ENCODE measurements around the gene FAM20C. TPM values are rescaled to one million over a fixed set of nuclear protein-coding genes. Genes with fewer than 3 reads are reported as not detected.

FAM20C gene
- total and polyA plus RNA-seq, 7 donors = 3.0 to 51.3 (median 21.0) TPM

DNA sequence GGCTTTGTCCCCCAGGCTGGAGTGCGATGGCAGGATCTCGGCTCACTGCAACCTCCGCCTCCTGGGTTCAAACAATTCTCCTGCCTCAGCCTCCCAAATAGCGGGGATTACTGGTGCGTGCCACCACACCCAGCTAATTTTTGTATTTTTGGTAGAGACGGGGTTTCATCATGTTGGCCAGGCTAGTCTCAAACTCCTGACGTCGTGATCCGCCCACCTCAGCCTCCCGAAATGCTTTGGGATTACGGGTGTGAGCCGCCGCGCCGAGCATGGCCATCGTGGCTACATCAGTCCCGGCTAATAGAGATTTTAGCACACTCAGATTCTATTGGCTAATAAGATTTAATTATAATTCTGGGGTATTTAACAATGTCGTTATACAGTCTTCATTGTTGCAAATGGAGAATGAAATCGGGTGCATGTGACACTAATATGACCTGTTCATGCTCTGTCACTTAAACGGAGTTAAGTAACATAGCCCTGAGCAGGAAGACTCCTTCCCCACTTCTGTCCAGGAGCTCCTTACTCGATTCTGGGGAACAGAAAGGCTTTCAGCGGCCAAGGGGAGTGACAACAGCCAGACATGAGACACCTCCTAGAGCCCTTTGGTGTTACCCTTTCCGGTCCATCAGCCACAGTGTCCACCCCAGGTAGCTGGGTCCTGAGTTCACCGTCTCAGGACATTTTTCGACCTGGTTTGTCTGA lies 40.9 kb upstream of the FAM20C start:
- intact Hi-C loops (cut with DNase I) = no loop called here
- Histone ChIP-seq H3K27me3 (no peaks in the 10 kb centered on the region), H3K9me3 (no peaks in the 10 kb centered on the region), H3K27ac (no peak overlapping the region), H3K4me1 (peaks cover 0 to 25% (median 12%) of the 10 kb centered on the region in 4 donors), H3K4me3 (no peak overlapping the region), H3K36me3 (no peaks in the 10 kb centered on the region)
- TF ChIP-seq POLR2AphosphoS5 (IDR thresholded peaks at IDR 0.05) (no peak), EP300 (IDR thresholded peaks at IDR 0.05) (no peak), POLR2A (IDR thresholded peaks at IDR 0.05) (no peak)
- TF ChIP-seq, protein P1, sequence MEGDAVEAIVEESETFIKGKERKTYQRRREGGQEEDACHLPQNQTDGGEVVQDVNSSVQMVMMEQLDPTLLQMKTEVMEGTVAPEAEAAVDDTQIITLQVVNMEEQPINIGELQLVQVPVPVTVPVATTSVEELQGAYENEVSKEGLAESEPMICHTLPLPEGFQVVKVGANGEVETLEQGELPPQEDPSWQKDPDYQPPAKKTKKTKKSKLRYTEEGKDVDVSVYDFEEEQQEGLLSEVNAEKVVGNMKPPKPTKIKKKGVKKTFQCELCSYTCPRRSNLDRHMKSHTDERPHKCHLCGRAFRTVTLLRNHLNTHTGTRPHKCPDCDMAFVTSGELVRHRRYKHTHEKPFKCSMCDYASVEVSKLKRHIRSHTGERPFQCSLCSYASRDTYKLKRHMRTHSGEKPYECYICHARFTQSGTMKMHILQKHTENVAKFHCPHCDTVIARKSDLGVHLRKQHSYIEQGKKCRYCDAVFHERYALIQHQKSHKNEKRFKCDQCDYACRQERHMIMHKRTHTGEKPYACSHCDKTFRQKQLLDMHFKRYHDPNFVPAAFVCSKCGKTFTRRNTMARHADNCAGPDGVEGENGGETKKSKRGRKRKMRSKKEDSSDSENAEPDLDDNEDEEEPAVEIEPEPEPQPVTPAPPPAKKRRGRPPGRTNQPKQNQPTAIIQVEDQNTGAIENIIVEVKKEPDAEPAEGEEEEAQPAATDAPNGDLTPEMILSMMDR (IDR thresholded peaks at IDR 0.05) = no peak
- WGBS, 2 donors = 94 to 95% methylated on average over 25 of the region's 25 CpGs
- DNase-seq = no peak

DNA sequence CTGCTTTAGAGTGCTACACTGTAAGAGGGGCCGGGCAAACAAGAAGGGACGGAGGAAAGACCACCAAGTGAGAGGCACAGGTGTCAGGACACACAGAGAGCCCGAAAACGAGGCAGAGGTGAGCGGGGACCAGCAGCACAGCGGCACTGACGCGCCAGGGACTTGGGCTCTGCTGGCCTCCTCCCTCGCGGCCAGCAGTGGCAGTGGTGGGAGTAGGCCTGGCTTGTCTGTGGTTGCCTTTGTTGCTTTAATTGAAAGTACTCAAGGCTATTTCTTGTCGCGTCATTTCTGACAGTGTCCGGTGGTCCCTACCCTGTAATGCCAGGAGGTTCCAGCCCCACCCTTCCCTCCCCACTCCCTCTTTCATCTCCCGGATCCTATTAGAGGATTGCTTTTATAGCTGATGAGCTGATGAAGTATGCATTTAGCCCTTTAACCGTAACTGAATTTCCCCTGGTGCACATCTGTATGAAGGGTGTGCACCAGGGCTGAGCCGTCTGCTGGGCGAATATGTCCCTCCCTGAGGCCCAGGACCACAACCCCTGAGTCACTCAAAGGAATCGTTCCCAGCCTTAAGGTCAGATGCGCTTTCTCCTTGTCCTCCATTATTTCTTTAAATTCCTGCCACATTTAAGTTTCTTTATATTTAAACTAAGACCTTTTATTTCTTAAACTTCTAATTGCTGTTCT lies 39.5 kb upstream of the FAM20C start:
- Histone ChIP-seq H3K27ac (no peak overlapping the region), H3K27me3 (no peaks in the 10 kb centered on the region), H3K4me3 (no peak overlapping the region), H3K4me1 (peaks cover 0 to 25% (median 12%) of the 10 kb centered on the region in 4 donors), H3K36me3 (no peaks in the 10 kb centered on the region), H3K9me3 (no peaks in the 10 kb centered on the region)
- 87 to 91% methylated on average over 19 of the region's 19 CpGs for WGBS, 2 donors
- intact Hi-C loops (cut with DNase I) = no loop called here
- TF ChIP-seq POLR2A (IDR thresholded peaks at IDR 0.05) (no peak), POLR2AphosphoS5 (IDR thresholded peaks at IDR 0.05) (no peak), EP300 (IDR thresholded peaks at IDR 0.05) (no peak)
- TF ChIP-seq, protein P1 (IDR thresholded peaks at IDR 0.05) = no peak
- no peak for DNase-seq

DNA sequence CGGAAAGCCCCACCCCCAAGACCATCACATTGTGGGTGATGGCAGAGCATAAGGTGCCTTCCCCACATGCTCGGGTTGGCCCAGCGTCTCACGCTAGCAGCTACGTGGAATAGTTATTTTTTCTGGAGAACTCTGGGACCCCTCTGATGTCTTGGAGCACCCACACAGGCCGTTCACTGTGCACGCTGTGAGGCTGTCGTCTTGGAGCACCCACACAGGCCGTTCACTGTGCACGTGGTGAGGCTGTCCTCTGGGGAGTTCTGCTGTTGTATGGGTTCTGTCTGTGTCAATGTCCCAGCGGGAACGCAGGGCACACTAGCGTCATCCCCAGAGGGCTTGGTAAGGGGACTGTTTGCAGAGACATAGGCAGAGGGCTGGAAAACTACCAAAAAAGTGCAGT lies 38.8 kb upstream of the FAM20C start:
- no peak overlapping the region for H3K27ac ChIP-seq

DNA sequence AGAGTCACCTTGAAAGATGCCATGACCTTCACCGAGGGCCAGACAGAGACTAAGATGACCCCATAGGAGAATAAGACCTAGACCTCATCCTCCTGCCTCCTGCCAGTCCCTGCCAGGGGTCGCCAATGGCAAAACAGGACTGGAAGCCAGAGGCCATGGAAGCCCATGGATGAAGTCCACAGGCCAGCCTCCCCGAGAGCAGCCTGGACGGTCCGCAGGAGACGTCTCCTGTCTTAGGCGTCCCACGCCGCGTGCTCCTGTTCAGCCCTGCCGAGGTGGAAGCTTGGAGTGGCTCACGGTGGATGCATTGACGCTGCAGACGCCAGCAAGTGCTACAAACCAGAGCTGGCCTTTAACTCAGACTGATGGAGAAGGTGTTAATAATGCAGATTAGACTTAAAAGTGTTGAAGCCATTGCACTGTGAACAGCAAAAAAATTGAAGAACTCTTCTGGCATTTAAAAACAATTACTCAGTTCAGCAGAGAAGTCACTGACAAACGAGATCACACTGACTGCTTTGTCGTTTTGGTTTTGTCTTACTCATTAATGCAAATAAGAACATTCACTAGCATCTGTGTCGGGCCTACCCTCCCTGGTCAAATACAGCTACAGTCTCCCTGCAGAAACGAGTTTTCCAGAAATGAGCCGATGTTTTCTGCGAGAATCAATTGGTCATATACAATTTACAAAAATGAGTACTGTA lies 38.1 kb upstream of the FAM20C start:
- intact Hi-C loops (cut with DNase I) = no loop called here
- 87 to 89% methylated on average over 20 of the region's 20 CpGs for WGBS, 2 donors
- no peak for TF ChIP-seq POLR2AphosphoS5 (IDR thresholded peaks at IDR 0.05)
- H3K36me3 ChIP-seq = no peaks in the 10 kb centered on the region
- no peaks in the 10 kb centered on the region for H3K9me3 ChIP-seq
- H3K4me3 ChIP-seq = no peak overlapping the region
- H3K27ac ChIP-seq = no peak overlapping the region
- H3K4me1 ChIP-seq = peaks cover 0 to 21% (median 12%) of the 10 kb centered on the region in 4 donors
- DNase-seq = no peak
- H3K27me3 ChIP-seq = no peaks in the 10 kb centered on the region

More for the DNA sequence above, 38.8 kb upstream of the FAM20C start:
- Histone ChIP-seq H3K36me3 (no peaks in the 10 kb centered on the region), H3K4me1 (peaks cover 0 to 22% (median 12%) of the 10 kb centered on the region in 4 donors), H3K4me3 (no peak overlapping the region), H3K27me3 (no peaks in the 10 kb centered on the region), H3K9me3 (no peaks in the 10 kb centered on the region)
- intact Hi-C loops (cut with DNase I) = no loop called here
- DNase-seq = no peak
- WGBS, 2 donors = 92 to 95% methylated on average over 13 of the region's 13 CpGs
- TF ChIP-seq, protein P1 (IDR thresholded peaks at IDR 0.05) = no peak
- TF ChIP-seq EP300 (IDR thresholded peaks at IDR 0.05) = no peak
- no peak for TF ChIP-seq POLR2AphosphoS5 (IDR thresholded peaks at IDR 0.05)
- TF ChIP-seq POLR2A (IDR thresholded peaks at IDR 0.05) = no peak

DNA sequence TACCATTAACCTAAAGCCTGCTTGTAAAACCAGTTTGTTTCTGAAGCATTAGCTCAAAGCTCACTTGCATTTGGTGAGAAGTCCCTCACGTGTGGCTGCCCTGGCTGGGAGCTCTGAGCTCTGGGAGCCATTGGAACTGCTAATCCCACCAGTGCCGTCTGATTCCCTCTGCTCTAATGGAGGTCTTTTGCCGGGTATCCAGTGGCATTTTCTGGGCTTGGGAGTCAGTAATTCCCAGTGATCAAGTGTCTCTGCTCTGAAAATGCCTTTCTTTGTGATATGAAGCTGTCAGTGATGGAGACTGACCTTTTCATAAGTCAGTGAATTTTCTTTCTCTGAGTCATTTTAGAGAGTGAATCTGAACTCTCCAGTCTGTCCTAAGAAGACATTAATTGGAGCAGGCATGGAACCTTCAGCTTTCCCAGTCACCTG lies 36.9 kb upstream of the FAM20C start:
- Histone ChIP-seq H3K27me3 (peaks cover 0 to 2% (median 0%) of the 10 kb centered on the region in 3 donors), H3K36me3 (no peaks in the 10 kb centered on the region), H3K4me1 (peaks cover 0 to 13% (median 4%) of the 10 kb centered on the region in 4 donors), H3K27ac (no peak overlapping the region), H3K4me3 (no peak overlapping the region), H3K9me3 (no peaks in the 10 kb centered on the region)
- 12 to 59% methylated on average over 3 of the region's 3 CpGs for WGBS, 2 donors
- TF ChIP-seq POLR2AphosphoS5 (IDR thresholded peaks at IDR 0.05) (no peak), POLR2A (IDR thresholded peaks at IDR 0.05) (no peak), EP300 (IDR thresholded peaks at IDR 0.05) (no peak)
- TF ChIP-seq, protein P1 (IDR thresholded peaks at IDR 0.05) = no peak
- intact Hi-C loops (cut with DNase I) = no loop called here
- DNase-seq = no peak
